Lower leg skin (tissue), 4 donors: ENCODE measurements around the gene SPIN2A. TPM values are rescaled to one million over a fixed set of nuclear protein-coding genes. Genes with fewer than 3 reads are reported as not detected.
"Not testable (repeated sequence)": the region's sequence is repeated elsewhere in the genome, so short reads cannot be mapped to it uniquely, and the experiment has no call there.

Experiments
- DNase-seq, 2 donors: peaks; one replicate each; pipeline ENCODE4 v3.0.0-alpha.2; 2019; ENCODE audit warnings: low spot score in 2 of 2
- H3K4me3 ChIP-seq: fragments of 200-600 bp; sonication (generic); 2 replicates; pipeline ENCODE4 v1.5.1; 2017; ENCODE audit warnings: mild to moderate bottlenecking, low read depth; ENCODE audit not compliant: poor library complexity, severe bottlenecking
- CTCF ChIP-seq, 3 donors: fragments of 450-650 bp; IDR thresholded peaks; one replicate each; pipeline ENCODE4 v1.5.1; 2016; ENCODE audit warnings: antibody characterized with exemption in 3 of 3, mild to moderate bottlenecking in 3 of 3, moderate library complexity in 2 of 3
- POLR2A ChIP-seq, 2 donors: fragments of 450-650 bp; IDR thresholded peaks; one replicate each; pipeline ENCODE4 v1.6.1; 2016 to 2017; ENCODE audit warnings: antibody characterized with exemption in 2 of 2, mild to moderate bottlenecking in 1 of 2, moderate library complexity in 1 of 2
- WGBS, 2 donors: methylation state at CpG; one replicate each; pipeline ENCODE4 v1.1.5; 2018; 5-methylcytosine and 5-hydroxymethylcytosine counted together
- intact Hi-C: fragments of 100-400 bp; cut with DNase I; formaldehyde crosslinking; loops from one replicate; pipeline ENCODE4 v1.15.0; 2023; ENCODE audit warnings: low total_unique reads
- total RNA-seq, 4 donors: library from RNA; depleted of rRNA; stranded (reverse); fragments of >200 nt; gene quantifications; one replicate each; pipeline ENCODE4 v1.1.0, GENCODE V29; 2016

SPIN2A gene
- total RNA-seq, 4 donors from 2014 or later: 0.23 TPM; not detected in 3

DNA sequence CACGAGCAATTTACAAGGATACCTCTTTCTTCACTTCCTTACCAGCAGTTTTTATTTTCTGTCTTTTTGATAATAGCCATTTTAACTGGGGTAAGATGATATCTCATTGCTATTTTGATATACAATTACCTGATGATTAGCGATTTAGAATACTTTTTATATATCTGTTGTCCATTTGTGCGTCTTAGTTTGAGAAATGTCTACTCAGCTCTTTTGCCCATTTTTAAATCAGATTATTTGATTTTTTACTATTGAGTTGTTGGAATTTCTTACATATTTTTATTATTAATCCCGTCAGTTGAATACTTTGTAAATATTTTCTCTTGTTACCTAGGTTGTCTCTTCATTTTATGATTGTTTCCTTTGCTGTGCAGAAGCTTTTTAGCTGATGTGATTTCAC, 1.5 kb upstream of the SPIN2A start:
- DNase-seq: no peak
- no peak overlapping the region for H3K4me3 ChIP-seq
- TF ChIP-seq CTCF (IDR thresholded peaks at IDR 0.05) (no peak), POLR2A (IDR thresholded peaks at IDR 0.05) (no peak)
- WGBS, 2 donors: 59 to 90% methylated on average over 4 of the region's 4 CpGs
- intact Hi-C loops: no loop called here

- WGBS, 2 donors: 43 to 47% methylated on average over 1 of the region's 1 CpG
- intact Hi-C loops: no loop called here
- H3K4me3 ChIP-seq: no peak overlapping the region
- TF ChIP-seq CTCF (IDR thresholded peaks at IDR 0.05) (no peak), POLR2A (IDR thresholded peaks at IDR 0.05) (no peak)
- no peak for DNase-seq
These were observed 304 bp upstream of the SPIN2A start for GRCh38 chrX:57137501-57137900.

- intact Hi-C loops, H3K4me3 ChIP-seq, DNase-seq: not testable (repeated sequence)
- 80 to 88% methylated on average over 1 of the region's 3 CpGs for WGBS, 2 donors
These were observed 608 bp downstream of the SPIN2A start for GRCh38 chrX:57136589-57136988.

DNA sequence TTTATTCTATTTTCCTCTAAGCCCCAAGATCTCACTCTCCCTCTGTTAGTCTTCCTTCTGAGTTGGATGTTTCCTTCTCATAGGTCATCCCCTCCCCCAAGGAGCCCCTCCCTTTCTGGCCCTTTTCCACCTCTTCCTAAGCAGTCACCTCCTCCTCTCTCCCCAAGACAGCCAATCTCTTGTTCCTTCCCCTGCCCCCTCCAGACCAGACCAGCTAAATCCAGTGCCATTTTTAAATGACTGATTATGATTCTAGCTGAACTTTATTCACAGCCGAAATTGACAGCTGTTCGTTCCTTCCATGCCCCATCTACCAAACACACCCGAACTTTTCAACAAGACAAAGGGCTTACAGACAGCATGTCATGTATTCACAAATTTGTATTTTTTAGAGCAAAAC, 1.9 kb downstream of the SPIN2A start:
- 89 to 97% methylated on average over 3 of the region's 3 CpGs for WGBS, 2 donors
- DNase-seq: no peak
- no peak overlapping the region for H3K4me3 ChIP-seq
- intact Hi-C loops: no loop called here
- TF ChIP-seq CTCF (IDR thresholded peaks at IDR 0.05): no peak
- no peak for TF ChIP-seq POLR2A (IDR thresholded peaks at IDR 0.05)

GRCh38 chrX:57134702-57135101, 2.5 kb downstream of the SPIN2A start:
- intact Hi-C loops: no loop called here
- DNase-seq: no peak
- no peak overlapping the region for H3K4me3 ChIP-seq
- TF ChIP-seq CTCF (IDR thresholded peaks at IDR 0.05) (no peak), POLR2A (IDR thresholded peaks at IDR 0.05) (no peak)
- WGBS, 2 donors: 87 to 90% methylated on average over 3 of the region's 3 CpGs

GRCh38 chrX:57133706-57134105, 3.5 kb downstream of the SPIN2A start:
- intact Hi-C loops: no loop called here
- TF ChIP-seq POLR2A (IDR thresholded peaks at IDR 0.05): no peak
- no peak for TF ChIP-seq CTCF (IDR thresholded peaks at IDR 0.05)
- no peak overlapping the region for H3K4me3 ChIP-seq
- no peak for DNase-seq
- WGBS, 2 donors: 60 to 71% methylated on average over 4 of the region's 4 CpGs

- WGBS, 2 donors: 30% methylated on average over 4 of the region's 4 CpGs
- intact Hi-C loops, DNase-seq, H3K4me3 ChIP-seq: not testable (repeated sequence)
These were observed 3.9 kb downstream of the SPIN2A start for GRCh38 chrX:57133284-57133683.
